ENCODE measurements around the gene TRAM2.

DNA sequence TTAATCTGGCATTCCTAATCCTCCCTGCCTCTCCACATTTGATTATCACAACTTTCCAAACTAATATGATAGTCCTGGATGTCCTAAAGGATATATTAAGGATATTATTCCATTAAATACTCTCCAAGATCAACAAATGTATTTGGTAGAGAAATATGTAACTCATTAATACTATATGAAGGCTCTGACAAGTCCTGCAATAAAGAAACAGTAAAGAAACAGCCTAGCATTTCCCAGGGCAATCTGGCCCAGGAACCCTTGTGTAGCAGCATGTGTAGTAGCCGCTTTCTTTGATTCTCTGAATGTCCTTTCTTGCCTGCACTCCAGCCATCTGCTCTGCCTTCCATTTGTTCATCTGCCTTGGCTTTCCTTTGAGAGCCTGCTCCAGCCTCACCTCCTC lies 23.7 kb downstream of the TRAM2 start:
- no peak for TF ChIP-seq POLR2A (IDR thresholded peaks at IDR 0.05; ENCODE audit: low read depth, low read length)
- TF ChIP-seq POLR2AphosphoS5 (IDR thresholded peaks at IDR 0.05; ENCODE audit: low read depth, low read length) = no peak
- no peak for TF ChIP-seq TAF1 (IDR thresholded peaks at IDR 0.05; ENCODE audit: borderline replicate concordance, low read depth, low read length)
